Parathyroid adenoma (tissue), 2 donors: ENCODE results near the gene SLC35F3.

Source experiments
- H2AFZ ChIP-seq: fragments of 300-600 bp; sonication (generic); one replicate; pipeline ENCODE4 v1.7.0; 2017; ENCODE audit warnings: antibody characterized with exemption, mild to moderate bottlenecking
- H3K27ac ChIP-seq: fragments of 300-600 bp; sonication (generic); one replicate; pipeline ENCODE4 v1.7.0; 2017
- H3K27me3 ChIP-seq: fragments of 300-600 bp; sonication (generic); one replicate; pipeline ENCODE4 v1.7.0; 2017; ENCODE audit warnings: low read length; ENCODE audit not compliant: control insufficient read depth, insufficient read depth
- H3K36me3 ChIP-seq: fragments of 300-600 bp; sonication (generic); one replicate; pipeline ENCODE4 v1.7.0; 2017; ENCODE audit warnings: low read length; ENCODE audit not compliant: control insufficient read depth, insufficient read depth
- H3K4me1 ChIP-seq: fragments of 300-600 bp; sonication (generic); one replicate; pipeline ENCODE4 v1.7.0; 2017; ENCODE audit warnings: control low read depth
- H3K4me2 ChIP-seq: fragments of 300-600 bp; sonication (generic); one replicate; pipeline ENCODE4 v1.7.0; 2017; ENCODE audit warnings: low read length
- H3K4me3 ChIP-seq: fragments of 300-600 bp; sonication (generic); one replicate; pipeline ENCODE4 v1.7.0; 2017; ENCODE audit warnings: low read depth, low read length
- H3K79me2 ChIP-seq: fragments of 300-600 bp; sonication (generic); one replicate; pipeline ENCODE4 v1.7.0; 2017; ENCODE audit warnings: control low read depth
- H3K9ac ChIP-seq: fragments of 300-600 bp; sonication (generic); one replicate; pipeline ENCODE4 v1.7.0; 2017; ENCODE audit warnings: mild to moderate bottlenecking
- H3K9me3 ChIP-seq: fragments of 300-600 bp; sonication (generic); one replicate; pipeline ENCODE4 v1.7.0; 2017; ENCODE audit warnings: low read length; ENCODE audit not compliant: control insufficient read depth
- CTCF ChIP-seq: fragments of 300-600 bp; sonication (generic); IDR thresholded peaks from one replicate; pipeline ENCODE4 v1.7.0; 2017; ENCODE audit warnings: antibody characterized with exemption, mild to moderate bottlenecking
- donor health status: primary hyperparathyroidism.

The SLC35F3 gene

GRCh38 chr1:234276151-234276788, 371.8 kb downstream of the SLC35F3 start:
- no peaks in the 10 kb centered on the region for H3K79me2 ChIP-seq
- H3K4me2 ChIP-seq: no peak overlapping the region
- H3K4me1 ChIP-seq: no peaks in the 10 kb centered on the region
- H3K9ac ChIP-seq: no peak overlapping the region
- no peak overlapping the region for H2AFZ ChIP-seq
- no peaks in the 10 kb centered on the region for H3K27me3 ChIP-seq
- no peak for TF ChIP-seq CTCF
- no peaks in the 10 kb centered on the region for H3K9me3 ChIP-seq
- H3K27ac ChIP-seq: no peak overlapping the region
- no peak overlapping the region for H3K4me3 ChIP-seq
- H3K36me3 ChIP-seq: no peaks in the 10 kb centered on the region

DNA sequence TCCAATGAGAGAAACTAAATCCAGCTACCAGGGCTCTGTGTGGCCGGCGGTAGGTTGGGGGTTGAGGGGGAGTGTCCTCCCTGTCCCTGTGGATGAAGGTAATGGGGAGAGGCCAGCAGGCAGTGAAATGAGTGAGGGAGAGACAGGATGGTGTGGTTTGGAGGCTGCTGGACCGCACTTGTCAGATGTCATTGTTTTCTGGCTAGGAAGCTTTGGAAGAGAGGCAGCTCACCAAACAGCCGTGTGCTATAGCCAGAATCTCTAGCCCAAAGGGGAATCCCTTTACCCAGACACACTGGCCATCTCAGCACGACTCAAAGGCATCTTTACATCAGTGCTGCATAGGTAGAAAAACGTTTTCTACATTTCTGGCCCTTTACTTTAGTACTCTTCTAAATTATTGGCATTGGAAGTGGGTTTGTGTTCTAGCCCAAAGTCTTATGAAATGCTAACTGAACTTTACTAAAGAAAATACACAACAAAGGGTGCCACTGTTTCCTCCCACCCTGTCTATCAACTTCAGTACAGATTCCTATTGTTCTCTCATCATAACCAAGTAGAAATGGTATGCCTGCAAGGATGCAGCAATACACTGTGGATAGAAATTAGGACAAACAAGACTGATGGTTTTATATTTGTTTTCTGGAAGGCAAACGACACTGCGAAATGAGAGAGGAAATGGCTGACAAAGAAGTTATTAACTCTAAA, 372.8 kb downstream of the SLC35F3 start:
- no peak overlapping the region for H2AFZ ChIP-seq
- no peaks in the 10 kb centered on the region for H3K79me2 ChIP-seq
- H3K27ac ChIP-seq: no peak overlapping the region
- H3K36me3 ChIP-seq: no peaks in the 10 kb centered on the region
- H3K4me3 ChIP-seq: no peak overlapping the region
- H3K4me2 ChIP-seq: no peak overlapping the region
- H3K9ac ChIP-seq: no peak overlapping the region
- no peaks in the 10 kb centered on the region for H3K9me3 ChIP-seq
- no peak for TF ChIP-seq CTCF
- no peaks in the 10 kb centered on the region for H3K4me1 ChIP-seq
- H3K27me3 ChIP-seq: no peaks in the 10 kb centered on the region

GRCh38 chr1:234279021-234279420, 374.5 kb downstream of the SLC35F3 start:
- Histone ChIP-seq H3K79me2 (no peaks in the 10 kb centered on the region), H3K4me2 (no peak overlapping the region), H3K27ac (no peak overlapping the region), H2AFZ (no peak overlapping the region), H3K36me3 (no peaks in the 10 kb centered on the region), H3K4me1 (no peaks in the 10 kb centered on the region), H3K4me3 (no peak overlapping the region), H3K27me3 (no peaks in the 10 kb centered on the region), H3K9me3 (no peaks in the 10 kb centered on the region), H3K9ac (no peak overlapping the region)
- TF ChIP-seq CTCF: no peak

DNA sequence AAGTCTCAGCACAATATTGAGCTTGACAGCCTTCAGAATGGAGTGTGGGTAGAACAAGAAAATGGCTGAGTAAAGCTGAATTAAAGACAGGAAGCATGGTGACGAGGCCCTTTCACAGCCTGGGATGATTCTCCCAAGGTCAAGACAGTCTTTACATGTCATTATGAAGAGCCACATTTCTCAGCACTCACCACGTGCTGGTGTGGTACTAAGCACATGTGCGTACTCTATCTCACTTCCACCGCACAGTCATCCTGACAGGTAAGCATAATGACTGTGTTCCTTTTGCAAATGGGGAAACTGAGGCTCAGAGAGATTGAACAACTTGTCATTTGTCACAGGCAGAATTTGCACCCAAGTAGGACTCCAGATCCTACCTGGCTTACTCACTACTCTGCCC, 376.0 kb downstream of the SLC35F3 start:
- no peaks in the 10 kb centered on the region for H3K4me1 ChIP-seq
- H3K27me3 ChIP-seq: no peaks in the 10 kb centered on the region
- no peaks in the 10 kb centered on the region for H3K36me3 ChIP-seq
- no peaks in the 10 kb centered on the region for H3K9me3 ChIP-seq
- no peak for TF ChIP-seq CTCF
- H3K4me2 ChIP-seq: no peak overlapping the region
- H2AFZ ChIP-seq: no peak overlapping the region
- H3K4me3 ChIP-seq: no peak overlapping the region
- no peaks in the 10 kb centered on the region for H3K79me2 ChIP-seq
- H3K9ac ChIP-seq: no peak overlapping the region
- H3K27ac ChIP-seq: no peak overlapping the region
